ENCODE results near the gene AKAP14.
"Not testable (repeated sequence)": the region's sequence is repeated elsewhere in the genome, so short reads cannot be mapped to it uniquely, and the experiment has no call there.

The AKAP14 gene

GRCh38 chrX:119922391-119922790, 26.7 kb downstream of the AKAP14 start:
- DNase-seq (ENCODE audit: low spot score) = not testable (repeated sequence)

- no peak for DNase-seq (ENCODE audit: low spot score)
Measured at GRCh38 chrX:119935215-119935874, 39.7 kb downstream of the AKAP14 start.

GRCh38 chrX:119941336-119941735, 45.6 kb downstream of the AKAP14 start:
- DNase-seq (ENCODE audit: low spot score) = no peak

GRCh38 chrX:119942173-119942819, 46.6 kb downstream of the AKAP14 start:
- DNase-seq (ENCODE audit: low spot score) = no peak

DNA sequence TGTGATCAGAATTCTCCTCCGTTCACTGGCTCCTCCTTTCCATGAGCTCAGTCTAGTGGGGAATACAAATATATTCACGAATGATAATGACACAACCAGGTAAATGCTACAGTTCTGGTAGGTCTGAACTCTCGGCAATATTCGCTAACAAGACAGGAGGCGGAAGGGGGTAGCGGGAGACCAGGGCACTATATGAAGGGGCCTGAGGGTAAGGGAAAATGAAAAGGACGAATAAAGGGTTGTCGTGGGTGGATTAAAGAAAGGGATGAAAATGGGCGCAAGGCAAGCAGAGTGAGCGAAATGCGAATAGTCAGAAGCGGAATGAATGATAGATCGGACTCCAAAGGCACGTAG, 47.1 kb downstream of the AKAP14 start:
- DNase-seq (ENCODE audit: low spot score) = peak; percentile 3

DNA sequence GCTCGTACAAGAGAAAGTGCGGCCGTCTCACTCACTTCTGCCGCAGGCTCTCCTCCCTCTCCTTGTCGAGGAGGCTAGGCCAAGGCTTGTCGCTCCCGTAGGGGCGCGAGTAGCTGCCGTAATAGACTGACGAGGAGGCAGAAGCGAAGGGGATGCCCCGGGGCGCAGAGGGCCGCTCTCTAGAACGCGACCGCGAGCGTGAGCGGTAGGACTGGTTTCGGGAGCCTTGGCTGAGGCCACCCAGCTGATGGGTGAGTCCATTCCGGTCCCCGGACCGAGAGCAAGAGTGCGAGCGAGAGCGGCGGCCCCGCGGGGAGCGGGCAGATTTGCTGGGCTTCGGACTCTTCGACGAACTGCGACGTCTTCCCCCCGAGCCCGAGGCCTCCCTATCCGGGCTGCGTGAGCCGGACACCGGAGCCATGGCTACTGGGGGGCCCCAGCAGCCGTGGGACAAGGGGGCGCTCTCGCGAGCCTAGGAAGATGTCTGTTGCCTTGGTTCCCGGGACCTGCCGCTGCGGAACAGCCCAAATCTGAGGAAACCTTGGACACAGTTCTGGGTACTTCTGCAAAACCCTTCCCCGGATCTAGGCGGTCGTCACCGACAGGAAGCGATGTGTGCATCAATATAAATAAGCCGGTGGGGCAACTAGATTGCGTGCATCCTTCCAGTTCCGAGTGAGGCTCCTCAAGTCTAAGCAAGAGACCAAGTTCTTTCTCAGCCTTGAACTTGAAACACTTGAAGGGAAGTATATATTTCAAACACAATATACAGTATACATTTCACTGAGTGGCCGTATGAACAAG, 47.7 kb downstream of the AKAP14 start, which contains the start of gene NKAP:
NKAP (minus strand) TSS at position 567 of the 804 bp plus-strand sequence; CDS start at position 421, 146 bp downstream.
- peak; percentile 89 for DNase-seq (ENCODE audit: low spot score)

GRCh38 chrX:119945481-119945880, 49.8 kb downstream of the AKAP14 start:
- DNase-seq (ENCODE audit: low spot score) = no peak

- DNase-seq (ENCODE audit: low spot score) = no peak
Measured at GRCh38 chrX:119948381-119948780, 52.7 kb downstream of the AKAP14 start.

- DNase-seq (ENCODE audit: low spot score) = no peak
Measured at GRCh38 chrX:119954374-119954773, 58.7 kb downstream of the AKAP14 start.

DNA sequence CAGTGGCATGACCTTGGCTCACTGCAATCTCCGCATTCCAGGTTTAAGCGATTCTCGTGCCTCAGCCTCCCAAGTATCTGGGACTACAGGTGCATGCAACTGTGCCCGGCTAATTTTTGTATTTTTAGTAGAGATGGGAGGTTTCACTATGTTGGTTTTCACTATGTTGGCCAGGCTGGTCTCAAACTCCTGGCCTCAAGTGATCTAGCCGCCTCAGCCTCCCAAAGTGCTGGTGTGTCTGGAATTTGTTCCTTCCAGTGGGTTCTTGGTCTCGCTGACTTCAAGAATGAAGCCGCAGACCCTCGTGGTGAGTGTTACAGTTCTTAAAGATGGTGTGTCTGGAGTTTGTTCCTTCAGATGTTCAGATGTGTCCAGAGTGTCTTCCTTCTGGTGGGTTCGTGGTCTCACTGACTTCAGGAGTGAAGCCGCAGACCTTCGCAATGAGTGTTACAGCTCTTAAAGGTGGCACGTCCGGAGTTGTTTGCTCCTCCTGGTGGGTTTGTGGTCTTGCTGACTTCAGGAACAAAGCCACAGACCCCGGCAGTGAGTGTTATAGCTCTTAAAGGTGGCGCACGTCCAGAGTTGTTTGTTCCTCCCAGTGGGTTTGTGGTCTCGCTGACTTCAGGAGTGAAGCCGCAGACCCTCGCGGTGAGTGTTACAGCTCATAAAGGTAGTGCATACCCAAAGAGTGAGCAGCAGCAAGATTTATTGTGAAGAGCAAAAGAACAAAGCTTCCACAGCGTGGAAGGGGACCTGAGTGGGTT, 60.3 kb downstream of the AKAP14 start:
- not testable (repeated sequence) for DNase-seq (ENCODE audit: low spot score)

- DNase-seq (ENCODE audit: low spot score) = no peak
Measured at GRCh38 chrX:119960625-119961024, 64.9 kb downstream of the AKAP14 start.

GRCh38 chrX:119966837-119967236, 71.1 kb downstream of the AKAP14 start:
- not testable (repeated sequence) for DNase-seq (ENCODE audit: low spot score)
